Psoas muscle (tissue), 8 donors: ENCODE results near the gene GRK3. TPM values are rescaled to one million over a fixed set of nuclear protein-coding genes. Genes with fewer than 3 reads are reported as not detected.

Experiments
- ATAC-seq, 4 donors: fragments of 200-7000 bp; cut with Tn5 transposase; one replicate each; pipeline ENCODE4 v1.9.1; 2020; ENCODE audit warnings: moderate library complexity in 3 of 4, mild to moderate bottlenecking in 2 of 4
- DNase-seq, 2 donors: peaks; one replicate each; pipeline ENCODE4 v3.0.0-alpha.2; 2020
- H3K27ac ChIP-seq: fragments of 200-600 bp; one replicate; pipeline ENCODE4 v1.8.0; 2022
- H3K27me3 ChIP-seq, 3 donors: fragments of 200-600 bp in 1 of 3; one replicate each; pipeline versions ENCODE4 v1.6.1 to v1.8.0; 2013 to 2022; ENCODE audit warnings: low read length in 2 of 3, mild to moderate bottlenecking in 2 of 3, moderate library complexity in 1 of 3; ENCODE audit not compliant: insufficient read depth in 3 of 3
- H3K36me3 ChIP-seq, 2 donors: fragments of 200-600 bp in 1 of 2; one replicate each; pipeline versions ENCODE4 v1.6.1 to v1.8.0; 2013 to 2022; ENCODE audit warnings: low read depth in 1 of 2, mild to moderate bottlenecking in 1 of 2, moderate library complexity in 1 of 2; ENCODE audit not compliant: insufficient read depth in 1 of 2
- H3K4me1 ChIP-seq: fragments of 200-600 bp; one replicate; pipeline ENCODE4 v1.8.0; 2022
- H3K4me3 ChIP-seq: fragments of 200-600 bp; one replicate; pipeline ENCODE4 v1.8.0; 2022; ENCODE audit warnings: mild to moderate bottlenecking
- H3K9me3 ChIP-seq: fragments of 200-600 bp; one replicate; pipeline ENCODE4 v1.8.0; 2022
- CTCF ChIP-seq: fragments of 200-600 bp; IDR thresholded peaks from one replicate; pipeline ENCODE4 v1.8.0; 2022; ENCODE audit warnings: antibody characterized with exemption
- WGBS, 3 donors: extraction: QIAGEN DNeasy Blood & Tissue Kit; methylation state at CpG; one replicate each; pipeline versions ENCODE4 v1.1.6 to v1.1.7; 2013; 5-methylcytosine and 5-hydroxymethylcytosine counted together
- intact Hi-C, 2 donors: fragments of 100-400 bp; cut with DNase I; formaldehyde crosslinking; loops; one replicate each; pipeline versions ENCODE4 v1.11.0 to v1.14.2; 2022
- polyA plus RNA-seq, 3 donors: library from polyadenylated mRNA; stranded (reverse); fragments of 200-250 nt; gene quantifications; one replicate each; pipeline ENCODE4 v1.2.3, GENCODE V29; 2013
- total RNA-seq, 4 donors: library from RNA; stranded (reverse); fragmentation: NEBNext Ultra II Directional in 2 of 4; extraction: Animal tissue kit (Norgen Biotek cat#: 25700) in 2 of 4; gene quantifications; one replicate each; pipeline versions ENCODE4 v1.2.1 to v1.2.4, GENCODE V29; 2021 to 2023
- donor health status: healthy with polysubstance abuse.
- donor health status: DM: no; HTN: no; CAD: no; lungs with moderate emphysema.
- donor health status: Bipolar disorder and iron deficiency.
- donor health status: healthy.
- donor health status: DM: yes; HTN: yes; CAD: no.
- donor health status: DM: no; HTN: no; CAD: no.
- donor health status: DM: no; HTN: no; CAD: no.
- donor health status: DM: yes; HTN: yes; CAD: no.

The GRK3 gene
- total and polyA plus RNA-seq, 7 donors, result 0.17 to 2.0 (median 1.3) TPM

DNA sequence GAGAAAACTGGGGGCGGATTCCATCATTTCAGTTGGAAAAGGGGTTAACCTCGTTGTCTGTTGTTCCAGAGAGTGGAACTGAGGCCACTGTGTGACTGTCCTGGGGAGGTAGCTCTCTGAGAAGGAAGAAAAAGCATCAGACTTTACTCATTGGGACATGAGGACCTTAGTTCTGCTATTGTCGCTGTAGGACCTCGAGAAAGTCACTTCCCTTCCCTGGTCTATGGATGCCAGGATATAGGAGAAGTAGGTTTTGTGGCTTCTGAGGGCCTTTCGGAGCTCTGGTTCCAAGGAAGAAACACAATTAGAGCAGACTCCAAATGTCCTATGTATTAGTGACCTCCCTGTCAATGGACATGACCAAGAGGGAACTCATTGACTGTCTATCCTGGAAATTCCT, 183.7 kb downstream of the GRK3 start:
- H3K4me3 ChIP-seq, result peak overlapping the region; percentile 78
- DNase-seq, result no peak
- no peaks in the 10 kb centered on the region for H3K27me3 ChIP-seq
- peak overlapping the region; percentile 98 for H3K27ac ChIP-seq
- no peak for TF ChIP-seq CTCF
- peaks cover 58% of the 10 kb centered on the region for H3K4me1 ChIP-seq
- no peaks in the 10 kb centered on the region for H3K36me3 ChIP-seq
- WGBS, 3 donors, result 67 to 75% (median 70%) methylated on average over 5 of the region's 5 CpGs
- no peaks in the 10 kb centered on the region for H3K9me3 ChIP-seq
- ATAC-seq, result no peak
- intact Hi-C loops, result no loop called here

GRCh38 chr22:25748704-25749103, 184.2 kb downstream of the GRK3 start:
- 38 to 62% (median 49%) methylated on average over 2 of the region's 2 CpGs for WGBS, 3 donors
- DNase-seq (no peak), ATAC-seq (no peak)
- H3K9me3 ChIP-seq, result no peaks in the 10 kb centered on the region
- H3K27me3 ChIP-seq, result no peaks in the 10 kb centered on the region
- intact Hi-C loops, result no loop called here
- H3K4me3 ChIP-seq, result peak overlapping the region; percentile 78
- peaks cover 58% of the 10 kb centered on the region for H3K4me1 ChIP-seq
- no peak for TF ChIP-seq CTCF
- H3K36me3 ChIP-seq, result no peaks in the 10 kb centered on the region
- H3K27ac ChIP-seq, result peak overlapping the region; percentile 98

GRCh38 chr22:25749420-25750169, 185.1 kb downstream of the GRK3 start:
- H3K9me3 ChIP-seq, result no peaks in the 10 kb centered on the region

DNA sequence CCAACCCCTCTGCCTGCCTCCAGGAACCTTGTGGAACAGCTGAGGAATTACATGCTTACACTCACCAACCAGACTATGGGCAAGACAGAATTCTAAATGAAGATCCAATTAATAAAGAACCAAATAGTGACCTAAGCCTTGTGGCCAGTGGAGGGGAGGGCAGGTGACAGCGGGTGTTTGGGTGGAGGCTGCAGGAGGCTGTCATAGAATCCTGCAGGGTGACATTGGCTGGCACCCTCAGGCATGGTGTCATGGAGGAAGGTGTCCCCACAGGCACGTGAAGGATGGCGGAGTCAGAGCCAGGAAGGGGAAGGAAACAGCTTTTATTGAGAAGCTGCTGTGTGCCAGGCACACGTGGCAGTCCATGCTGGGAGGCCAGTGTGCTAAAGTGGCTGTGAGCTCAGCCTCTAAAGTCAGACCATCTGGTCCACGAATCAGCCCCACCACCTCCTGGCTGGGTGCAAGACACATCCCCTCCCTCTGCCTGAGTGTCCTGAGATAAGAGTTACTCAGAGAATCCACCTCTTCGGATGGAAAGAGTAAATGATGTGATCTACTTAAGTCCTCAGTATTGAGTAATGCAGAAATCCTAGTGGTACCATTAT, 186.2 kb downstream of the GRK3 start:
- ATAC-seq (peak in 3 of 4 donors; percentile 4 to 8 (median 6)), DNase-seq (peak in 1 of 2 donors; percentile 77)
- peak; percentile 11 for TF ChIP-seq CTCF
- 18 to 24% (median 18%) methylated on average over 6 of the region's 6 CpGs for WGBS, 3 donors
- H3K4me3 ChIP-seq, result peak overlapping the region; percentile 78
- intact Hi-C loops, result no loop called here
- no peaks in the 10 kb centered on the region for H3K9me3 ChIP-seq
- no peaks in the 10 kb centered on the region for H3K36me3 ChIP-seq
- peak overlapping the region; percentile 98 for H3K27ac ChIP-seq
- peaks cover 66% of the 10 kb centered on the region for H3K4me1 ChIP-seq
- no peaks in the 10 kb centered on the region for H3K27me3 ChIP-seq

More at GRCh38 chr22:25749420-25750169, 185.1 kb downstream of the GRK3 start:
- WGBS, 3 donors, result 41 to 55% (median 44%) methylated on average over 10 of the region's 10 CpGs
- Histone ChIP-seq H3K27me3 (no peaks in the 10 kb centered on the region), H3K27ac (peak overlapping the region; percentile 98), H3K4me1 (peaks cover 63% of the 10 kb centered on the region), H3K36me3 (no peaks in the 10 kb centered on the region), H3K4me3 (peak overlapping the region; percentile 78)
- no peak for TF ChIP-seq CTCF
- DNase-seq (no peak), ATAC-seq (peak; percentile 5 to 17 (median 12))
- intact Hi-C loops, result no loop called here
